ENCODE measurements around the gene WNT8A. TPM values are rescaled to one million over a fixed set of nuclear protein-coding genes. Genes with fewer than 3 reads are reported as not detected.

WNT8A gene
- total and polyA plus RNA-seq, 2 of the 4 experiments (the other 2 are of a cell fraction), result not detected

DNA sequence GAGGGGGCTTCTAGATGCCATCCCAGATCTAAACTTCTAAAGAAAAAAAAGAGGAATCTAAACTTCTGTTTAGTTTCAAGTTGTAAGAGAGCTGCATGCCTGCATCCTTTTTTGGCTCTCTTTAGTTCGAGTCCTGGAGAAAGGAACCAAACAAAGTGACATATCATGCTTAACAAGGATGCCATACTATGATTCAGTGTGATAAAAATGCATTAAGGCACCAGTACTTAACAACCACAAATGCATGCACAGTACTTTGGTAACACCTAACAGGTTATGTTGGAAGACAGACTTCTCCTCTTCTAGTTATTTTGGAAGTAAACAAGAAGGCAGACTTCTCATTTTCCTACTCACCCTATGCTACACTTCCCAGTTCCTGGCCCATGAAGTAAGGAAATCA lies 28.1 kb downstream of the WNT8A start:
- Histone ChIP-seq H3K9ac (ENCODE audit: low read depth, low read length) (no peak overlapping the region), H2BK5ac (ENCODE audit: low read depth, low read length, poor library complexity, severe bottlenecking) (no peak overlapping the region), H4K20me1 (ENCODE audit: insufficient read depth, low read length) (no peaks in the 10 kb centered on the region), H3K4ac (ENCODE audit: low read depth, low read length) (no peak overlapping the region), H4K5ac (ENCODE audit: low read depth, low read length) (no peak overlapping the region), H3K9me3 (ENCODE audit: control insufficient read depth, insufficient read depth, low read length) (no peaks in the 10 kb centered on the region), H3K27me3 (ENCODE audit: control insufficient read depth, insufficient read depth, low read length) (peaks cover 4% of the 10 kb centered on the region), H3K23ac (ENCODE audit: low read depth, low read length) (no peak overlapping the region), H4K8ac (ENCODE audit: low read depth in 2 of 2, low read length in 2 of 2) (no peak overlapping the region), H2BK20ac (ENCODE audit: low read depth, low read length) (no peak overlapping the region), H3K79me1 (ENCODE audit: low read depth in 1 of 2, low read length in 2 of 2) (no peaks in the 10 kb centered on the region), H3K4me2 (ENCODE audit: low read depth, low read length) (no peak overlapping the region), H3K4me3 (ENCODE audit: insufficient read depth, low read depth, low read length) (no peak overlapping the region), H3K14ac (replicated peaks; ENCODE audit: low read depth, low read length) (no peak overlapping the region), H3K56ac (ENCODE audit: extremely low read depth, insufficient read depth, low read length) (no peak overlapping the region), H3K27ac (ENCODE audit: insufficient read depth, low read length) (no peak overlapping the region), H2BK120ac (ENCODE audit: low read depth, low read length) (no peak overlapping the region), H3K18ac (ENCODE audit: low read depth, low read length) (no peak overlapping the region), H3K4me1 (ENCODE audit: control insufficient read depth, insufficient read depth, low read length) (no peaks in the 10 kb centered on the region), H2AK9ac (replicated peaks; ENCODE audit: low read depth, low read length, poor library complexity) (no peak overlapping the region), H3K36me3 (ENCODE audit: control insufficient read depth, insufficient read depth, low read length) (no peaks in the 10 kb centered on the region), H2AK5ac (ENCODE audit: low read depth, low read length) (no peak overlapping the region), H2AFZ (replicated peaks; ENCODE audit: low read length, poor library complexity) (no peak overlapping the region), H4K91ac (ENCODE audit: insufficient read depth, low read depth, low read length) (no peak overlapping the region), H3K9me1 (ENCODE audit: insufficient read depth, low read length) (no peaks in the 10 kb centered on the region), H2BK15ac (ENCODE audit: low read depth, low read length) (no peak overlapping the region)
- ChIA-PET CTCF (interaction anchor here (1.2 kb wide), 1 partner anchor 22 kb away, joined by 4 read pairs; no protein-coding TSS in a partner anchor), POLR2A (ENCODE audit: unreplicated experiment) (no interaction called here)
- peak; percentile 32; the same call in 1 of the 2 replicates for ATAC-seq (ENCODE audit: low read depth)
- peak; percentile 8 for DNase-seq
- TF ChIP-seq MAZ (IDR thresholded peaks at IDR 0.05; ENCODE audit: borderline replicate concordance, low read depth, low read length), result no peak
- TF ChIP-seq, protein P1, sequence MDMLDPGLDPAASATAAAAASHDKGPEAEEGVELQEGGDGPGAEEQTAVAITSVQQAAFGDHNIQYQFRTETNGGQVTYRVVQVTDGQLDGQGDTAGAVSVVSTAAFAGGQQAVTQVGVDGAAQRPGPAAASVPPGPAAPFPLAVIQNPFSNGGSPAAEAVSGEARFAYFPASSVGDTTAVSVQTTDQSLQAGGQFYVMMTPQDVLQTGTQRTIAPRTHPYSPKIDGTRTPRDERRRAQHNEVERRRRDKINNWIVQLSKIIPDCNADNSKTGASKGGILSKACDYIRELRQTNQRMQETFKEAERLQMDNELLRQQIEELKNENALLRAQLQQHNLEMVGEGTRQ (IDR thresholded peaks at IDR 0.05; ENCODE audit: low read depth, low read length), result no peak
- TF ChIP-seq RAD21 (IDR thresholded peaks at IDR 0.05; ENCODE audit: low read length), result no peak
- TF ChIP-seq CEBPB (IDR thresholded peaks at IDR 0.05; ENCODE audit: low read depth, low read length), result no peak
- no peak for TF ChIP-seq NFE2L2 (IDR thresholded peaks at IDR 0.05; ENCODE audit: low read depth, low read length)
- no peak for TF ChIP-seq MAFK (IDR thresholded peaks at IDR 0.05; ENCODE audit: low read depth, low read length)
- TF ChIP-seq BHLHE40 (IDR thresholded peaks at IDR 0.05; ENCODE audit: low read depth, low read length), result no peak
- TF ChIP-seq, protein P2, sequence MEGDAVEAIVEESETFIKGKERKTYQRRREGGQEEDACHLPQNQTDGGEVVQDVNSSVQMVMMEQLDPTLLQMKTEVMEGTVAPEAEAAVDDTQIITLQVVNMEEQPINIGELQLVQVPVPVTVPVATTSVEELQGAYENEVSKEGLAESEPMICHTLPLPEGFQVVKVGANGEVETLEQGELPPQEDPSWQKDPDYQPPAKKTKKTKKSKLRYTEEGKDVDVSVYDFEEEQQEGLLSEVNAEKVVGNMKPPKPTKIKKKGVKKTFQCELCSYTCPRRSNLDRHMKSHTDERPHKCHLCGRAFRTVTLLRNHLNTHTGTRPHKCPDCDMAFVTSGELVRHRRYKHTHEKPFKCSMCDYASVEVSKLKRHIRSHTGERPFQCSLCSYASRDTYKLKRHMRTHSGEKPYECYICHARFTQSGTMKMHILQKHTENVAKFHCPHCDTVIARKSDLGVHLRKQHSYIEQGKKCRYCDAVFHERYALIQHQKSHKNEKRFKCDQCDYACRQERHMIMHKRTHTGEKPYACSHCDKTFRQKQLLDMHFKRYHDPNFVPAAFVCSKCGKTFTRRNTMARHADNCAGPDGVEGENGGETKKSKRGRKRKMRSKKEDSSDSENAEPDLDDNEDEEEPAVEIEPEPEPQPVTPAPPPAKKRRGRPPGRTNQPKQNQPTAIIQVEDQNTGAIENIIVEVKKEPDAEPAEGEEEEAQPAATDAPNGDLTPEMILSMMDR (conservative IDR thresholded peaks at IDR 0.05; ENCODE audit: low read depth, low read length), result no peak
- TF ChIP-seq SMC3 (IDR thresholded peaks at IDR 0.05; ENCODE audit: low read depth, low read length), result no peak
- TF ChIP-seq, protein P3, sequence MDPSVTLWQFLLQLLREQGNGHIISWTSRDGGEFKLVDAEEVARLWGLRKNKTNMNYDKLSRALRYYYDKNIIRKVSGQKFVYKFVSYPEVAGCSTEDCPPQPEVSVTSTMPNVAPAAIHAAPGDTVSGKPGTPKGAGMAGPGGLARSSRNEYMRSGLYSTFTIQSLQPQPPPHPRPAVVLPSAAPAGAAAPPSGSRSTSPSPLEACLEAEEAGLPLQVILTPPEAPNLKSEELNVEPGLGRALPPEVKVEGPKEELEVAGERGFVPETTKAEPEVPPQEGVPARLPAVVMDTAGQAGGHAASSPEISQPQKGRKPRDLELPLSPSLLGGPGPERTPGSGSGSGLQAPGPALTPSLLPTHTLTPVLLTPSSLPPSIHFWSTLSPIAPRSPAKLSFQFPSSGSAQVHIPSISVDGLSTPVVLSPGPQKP (IDR thresholded peaks at IDR 0.05; ENCODE audit: borderline replicate concordance, low read depth, low read length), result no peak
- TF ChIP-seq FOS (IDR thresholded peaks at IDR 0.05; ENCODE audit: low read depth, low read length), result no peak
- no peak for TF ChIP-seq RCOR1 (IDR thresholded peaks at IDR 0.05; ENCODE audit: insufficient replicate concordance, low read length)
- TF ChIP-seq POLR2A (IDR thresholded peaks at IDR 0.05; ENCODE audit: low read depth, low read length), result no peak
- no peak for TF ChIP-seq CHD1 (IDR thresholded peaks at IDR 0.05; ENCODE audit: low read depth, low read length)
- TF ChIP-seq MXI1 (IDR thresholded peaks at IDR 0.05; ENCODE audit: borderline replicate concordance, low read depth, low read length), result no peak
- in situ Hi-C loops (cut with MboI; ENCODE audit: low sequenced_read_pairs) (no loop called here), dilution Hi-C loops (cut with HindIII; ENCODE audit: low sequenced_read_pairs, unreplicated experiment) (no loop called here), intact Hi-C loops (cut with micrococcal nuclease) (no loop called here)
- WGBS, 2 experiments (ENCODE audit: extremely low coverage in 2 of 2, insufficient read length in 1 of 2), result no CpG with 5 or more reads among the region's 1 CpG
- no TSS peak for BruUV-seq (replicated peaks)
